HG02970 (cell line): ENCODE measurements around the gene BRD7.
"Not testable (repeated sequence)": the region's sequence is repeated elsewhere in the genome, so short reads cannot be mapped to it uniquely, and the experiment has no call there.

ENCODE experiments used
- ATAC-seq: cut with Tn5 transposase; IDR thresholded peaks from one replicate; pipeline ENCODE4 v1.9.1; 2021; ENCODE audit warnings: mild to moderate bottlenecking, moderate library complexity, moderate number of reproducible peaks; ENCODE audit not compliant: unreplicated experiment, low FRiP score

The BRD7 gene

GRCh38 chr16:50360033-50360778 is 8.6 kb downstream of the BRD7 start:
- no peak for ATAC-seq

GRCh38 chr16:50359626-50360025 is 9.2 kb downstream of the BRD7 start:
- ATAC-seq = no peak

- no peak for ATAC-seq
Observed at GRCh38 chr16:50354629-50355456, 13.9 kb downstream of the BRD7 start.

- ATAC-seq = no peak
Observed at GRCh38 chr16:50354082-50354481, 14.7 kb downstream of the BRD7 start.

- no peak for ATAC-seq
Observed at GRCh38 chr16:50351952-50352351, 16.8 kb downstream of the BRD7 start.

- no peak for ATAC-seq
Observed at GRCh38 chr16:50351116-50351515, 17.7 kb downstream of the BRD7 start.

GRCh38 chr16:50345210-50345609 is 23.6 kb downstream of the BRD7 start:
- not testable (repeated sequence) for ATAC-seq

GRCh38 chr16:50343566-50343965 is 25.2 kb downstream of the BRD7 start:
- ATAC-seq = not testable (repeated sequence)

GRCh38 chr16:50340578-50340977 is 28.2 kb downstream of the BRD7 start:
- no peak for ATAC-seq

GRCh38 chr16:50338371-50339231 is 30.2 kb downstream of the BRD7 start:
- no peak for ATAC-seq

- ATAC-seq = no peak
Observed at GRCh38 chr16:50336884-50337283, 31.9 kb downstream of the BRD7 start.

GRCh38 chr16:50335196-50335958 is 33.4 kb downstream of the BRD7 start:
- ATAC-seq = no peak

GRCh38 chr16:50334106-50334975 is 34.4 kb downstream of the BRD7 start:
- no peak for ATAC-seq

- no peak for ATAC-seq
Observed at GRCh38 chr16:50332599-50332998, 36.2 kb downstream of the BRD7 start.

GRCh38 chr16:50331570-50331969 is 37.2 kb downstream of the BRD7 start:
- ATAC-seq = no peak

- ATAC-seq = no peak
Observed at GRCh38 chr16:50329446-50330189, 39.2 kb downstream of the BRD7 start.

GRCh38 chr16:50326835-50327465 is 41.8 kb downstream of the BRD7 start:
- no peak for ATAC-seq

- no peak for ATAC-seq
Observed at GRCh38 chr16:50326264-50326663, 42.5 kb downstream of the BRD7 start.
